HCT116 (cell line): Measurements from ENCODE around the gene KHSRP. TPM values are rescaled to one million over a fixed set of nuclear protein-coding genes. Genes with fewer than 3 reads are reported as not detected.
A peak's percentile ranks its signal among the peaks of the same experiment; 100 is the strongest.

Source experiments
- ATAC-seq: fragments of 200-7000 bp; cut with Tn5 transposase; 2 replicates; pipeline ENCODE4 v1.9.1; 2020; ENCODE audit warnings: mild to moderate bottlenecking, moderate library complexity
- BruUV-seq: library from RNA; stranded (reverse); fragments of 400-500 nt; replicated peaks from 2 replicates; lab custom pipeline; 2021; lab: Mats Ljungman, UMichigan
- CTCF ChIA-PET: fragments of 300-600 bp; sonication (Branson Sonifier 250); formaldehyde crosslinking; loops from one replicate; lab custom pipeline; 2021; ENCODE audit warnings: antibody characterized with exemption; lab: Charles Lee
- POLR2A ChIA-PET: fragments of 300-600, 350-600 bp; sonication (Branson Sonifier 250); formaldehyde crosslinking; loops from one replicate; lab custom pipeline; 2021; ENCODE audit warnings: antibody characterized with exemption; lab: Charles Lee
- RAD21 ChIA-PET, 2 experiments: fragments of 300-600 bp; sonication (Branson Sonifier 250); formaldehyde crosslinking; loops; one replicate each; lab custom pipeline; 2023; ENCODE audit warnings: low total read pairs in 2 of 2; ENCODE audit not compliant: uncharacterized antibody in 2 of 2, unreplicated experiment in 2 of 2, low non-redundant PET in 1 of 2; lab: Charles Lee
- DNase-seq: peaks from one replicate; pipeline ENCODE4 v3.0.0-alpha.2; 2010; ENCODE audit warnings: low read depth, low spot score
- H2AFZ ChIP-seq: fragments of 200-600 bp; shearing (Covaris generic), sonication (generic); 2 replicates; pipeline ENCODE4 v1.6.1; 2017; ENCODE audit warnings: low read depth, mixed run types, mixed read lengths, antibody characterized with exemption, low read length; ENCODE audit not compliant: poor library complexity, severe bottlenecking
- H3K27ac ChIP-seq: 2 replicates; pipeline ENCODE4 v1.5.1; 2012; ENCODE audit warnings: low read depth, low read length
- H3K27me3 ChIP-seq: fragments of 200-600 bp; sonication (generic); 2 replicates; pipeline ENCODE4 v1.6.1; 2016; ENCODE audit warnings: mixed run types, low read length, mixed read lengths; ENCODE audit not compliant: insufficient read depth
- H3K36me3 ChIP-seq, 2 experiments: fragments of 200-500 bp in 1 of 2; fragments of 200-600 bp in 1 of 2; sonication (Bioruptor generic) in 1 of 2; sonication (generic) in 1 of 2; 2 replicates each; pipeline versions ENCODE4 v1.5.1 to v1.6.1; 2014 to 2016; ENCODE audit warnings: low read length in 2 of 2, inconsistent platforms in 1 of 2, mixed read lengths in 1 of 2, mixed run types in 1 of 2; ENCODE audit not compliant: insufficient read depth in 2 of 2, control insufficient read depth in 1 of 2
- H3K4me1 ChIP-seq, 2 experiments: fragments of 200-600 bp in 1 of 2; sonication (generic) in 1 of 2; 2 replicates each; pipeline versions ENCODE4 v1.5.1 to v1.6.1; 2012 to 2017; ENCODE audit warnings: low read length in 2 of 2, inconsistent platforms in 1 of 2, mild to moderate bottlenecking in 1 of 2, mixed read lengths in 1 of 2, mixed run types in 1 of 2, moderate library complexity in 1 of 2; ENCODE audit not compliant: insufficient read depth in 2 of 2, control insufficient read depth in 1 of 2
- H3K4me2 ChIP-seq: fragments of 200-600 bp; sonication (generic); 2 replicates; pipeline ENCODE4 v1.6.1; 2017; ENCODE audit warnings: mixed run types, low read length, mixed read lengths
- H3K4me3 ChIP-seq, 2 experiments: fragments of 200-600 bp in 1 of 2; sonication (generic) in 1 of 2; replicated peaks in 1 of 2; 2 replicates each; pipeline ENCODE4 v1.5.1; 2011 to 2016; ENCODE audit warnings: low read length in 2 of 2, control low read depth in 1 of 2, low read depth in 1 of 2, mild to moderate bottlenecking in 1 of 2, mixed read lengths in 1 of 2, mixed run types in 1 of 2
- H3K79me2 ChIP-seq: fragments of 200-600 bp; sonication (generic); 2 replicates; pipeline ENCODE4 v1.6.1; 2017; ENCODE audit warnings: mild to moderate bottlenecking, mixed run types, low read length, moderate library complexity, mixed read lengths; ENCODE audit not compliant: insufficient read depth
- H3K9ac ChIP-seq: fragments of 200-600 bp; sonication (generic); 2 replicates; pipeline ENCODE4 v1.6.1; 2016; ENCODE audit warnings: low read length, mixed read lengths
- H3K9me2 ChIP-seq: fragments of 200-600 bp; sonication (generic), shearing (Covaris generic); 2 replicates; pipeline ENCODE4 v1.6.1; 2017; ENCODE audit warnings: mixed run types, mild to moderate bottlenecking, moderate library complexity; ENCODE audit not compliant: insufficient read depth
- H3K9me3 ChIP-seq, 2 experiments: fragments of 200-500 bp in 1 of 2; fragments of 200-600 bp in 1 of 2; sonication (Bioruptor generic) in 1 of 2; sonication (generic) in 1 of 2; 2 replicates each; pipeline ENCODE4 v1.6.1; 2014 to 2017; ENCODE audit warnings: low read length in 2 of 2, mixed read lengths in 2 of 2, inconsistent platforms in 1 of 2, low read depth in 1 of 2, mild to moderate bottlenecking in 1 of 2, mixed run types in 1 of 2, moderate library complexity in 1 of 2; ENCODE audit not compliant: control insufficient read depth in 1 of 2, insufficient read depth in 1 of 2
- H4K20me1 ChIP-seq: fragments of 200-600 bp; sonication (generic), shearing (Covaris generic); 2 replicates; pipeline ENCODE4 v1.6.1; 2017; ENCODE audit warnings: mixed run types, mild to moderate bottlenecking, moderate library complexity; ENCODE audit not compliant: insufficient read depth
- ATF3 ChIP-seq: IDR thresholded peaks from 2 replicates; pipeline ENCODE4 v1.6.1; 2012
- CEBPB ChIP-seq: IDR thresholded peaks from 2 replicates; pipeline ENCODE4 v1.6.1; 2012; ENCODE audit warnings: low read depth
- FOSL1 ChIP-seq: IDR thresholded peaks from 2 replicates; pipeline ENCODE4 v1.6.1; 2012; ENCODE audit warnings: low read depth
- POLR2A ChIP-seq: IDR thresholded peaks from 2 replicates; pipeline ENCODE4 v1.7.0; 2011; ENCODE audit warnings: borderline replicate concordance; ENCODE audit not compliant: insufficient read depth, insufficient read length; ENCODE audit errors: extremely low read depth
- intact Hi-C: fragments of 100-400 bp; cut with micrococcal nuclease; formaldehyde crosslinking; loops from 2 replicates; pipeline ENCODE4 v1.10.0; 2022
- total RNA-seq: library from RNA; stranded (reverse); gene quantifications from one replicate; pipeline ENCODE4 v1.2.1, GENCODE V29; 2021; ENCODE audit not compliant: unreplicated experiment

Gene KHSRP
- total RNA-seq, 1 experiment from 2014 or later: 553 TPM

GRCh38 chr19:6412061-6412446 is 12.6 kb downstream of the KHSRP start:
- no peak for DNase-seq
- CTCF ChIA-PET: no interaction called here

GRCh38 chr19:6409346-6409745 is 15.3 kb downstream of the KHSRP start:
- Histone ChIP-seq H3K9me3 (no peaks in the 10 kb centered on the region), H3K9ac (no peak overlapping the region), H4K20me1 (no peaks in the 10 kb centered on the region), H3K27me3 (no peaks in the 10 kb centered on the region), H3K4me1 (no peaks in the 10 kb centered on the region), H3K27ac (no peak overlapping the region), H3K9me2 (no peaks in the 10 kb centered on the region), H3K79me2 (no peaks in the 10 kb centered on the region), H3K4me3 (no peak overlapping the region), H3K4me2 (no peak overlapping the region), H3K36me3 (peaks cover 4 to 10% of the 10 kb centered on the region in 2 experiments; a peak in 3 of 4 replicates), H2AFZ (no peak overlapping the region)
- no TSS peak for BruUV-seq
- TF ChIP-seq ATF3: no peak
- no peak for TF ChIP-seq CEBPB
- TF ChIP-seq FOSL1: no peak
- intact Hi-C loops: no loop called here
- DNase-seq (no peak), ATAC-seq (no peak)
- CTCF ChIA-PET: interaction anchor here (0.7 kb wide), 1 partner anchor 164 kb away, joined by 4 read pairs; no protein-coding TSS in a partner anchor
- POLR2A ChIA-PET: interaction anchor here (1.7 kb wide), 1 partner anchor 15 kb away, joined by 7 read pairs; the partner anchor contains the start of gene KHSRP
- RAD21 ChIA-PET: no interaction called here

More at GRCh38 chr19:6412061-6412446, 12.6 kb downstream of the KHSRP start:
- H3K4me2 ChIP-seq: no peak overlapping the region
- H3K27ac ChIP-seq: no peak overlapping the region
- ATAC-seq: peak; percentile 27
- no peaks in the 10 kb centered on the region for H3K27me3 ChIP-seq
- no TSS peak for BruUV-seq
- ChIA-PET RAD21 (no interaction called here), POLR2A (no interaction called here)
- H3K4me1 ChIP-seq: no peaks in the 10 kb centered on the region
- TF ChIP-seq POLR2A: no peak
- intact Hi-C loops: no loop called here
- peaks cover 7% of the 10 kb centered on the region; the same call in 1 of the 2 replicates for H3K79me2 ChIP-seq
- no peaks in the 10 kb centered on the region for H3K9me3 ChIP-seq
- H3K4me3 ChIP-seq: no peak overlapping the region
- H3K36me3 ChIP-seq: peaks cover 20 to 27% of the 10 kb centered on the region in 2 experiments; a peak in 3 of 4 replicates
- no peaks in the 10 kb centered on the region for H3K9me2 ChIP-seq
- H4K20me1 ChIP-seq: no peaks in the 10 kb centered on the region
- H3K9ac ChIP-seq: no peak overlapping the region
- no peak overlapping the region for H2AFZ ChIP-seq
